Panc1 (cell line): ENCODE measurements around the gene GRIK3. TPM values are rescaled to one million over a fixed set of nuclear protein-coding genes. Genes with fewer than 3 reads are reported as not detected.

Experiments used
- ATAC-seq: fragments of 200-7000 bp; cut with Tn5 transposase; 2 replicates; pipeline ENCODE4 v1.9.1; 2020; ENCODE audit warnings: mild to moderate bottlenecking, moderate library complexity
- BruUV-seq: library from RNA; stranded (reverse); fragments of 400-500 nt; replicated peaks from 2 replicates; lab custom pipeline; 2021; lab: Mats Ljungman, UMichigan
- CTCF ChIA-PET: fragments of 300-600 bp; sonication (Branson Sonifier 250); formaldehyde crosslinking; loops from one replicate; lab custom pipeline; 2022; ENCODE audit warnings: antibody characterized with exemption; lab: Charles Lee
- POLR2A ChIA-PET: fragments of 300-600 bp; sonication (Branson Sonifier 250); formaldehyde crosslinking; loops from one replicate; lab custom pipeline; 2022; ENCODE audit warnings: antibody characterized with exemption; lab: Charles Lee
- DNase-seq: peaks from one replicate; pipeline ENCODE4 v3.0.0-alpha.2; 2010; ENCODE audit warnings: low read depth, low spot score
- H3K27ac ChIP-seq: 2 replicates; pipeline ENCODE4 v1.5.1; 2011; ENCODE audit warnings: mild to moderate bottlenecking, low read length, inconsistent platforms
- H3K27me3 ChIP-seq: fragments of 200-500 bp; sonication (Bioruptor generic); 2 replicates; pipeline ENCODE4 v1.6.0; 2014; ENCODE audit warnings: low read length, inconsistent platforms; ENCODE audit not compliant: control insufficient read depth, insufficient read depth
- H3K36me3 ChIP-seq: fragments of 200-500 bp; sonication (Bioruptor generic); 2 replicates; pipeline ENCODE4 v1.5.1; 2014; ENCODE audit warnings: inconsistent platforms, mild to moderate bottlenecking, low read length, moderate library complexity; ENCODE audit not compliant: control insufficient read depth, insufficient read depth
- H3K4me1 ChIP-seq: 2 replicates; pipeline ENCODE4 v1.5.1; 2011; ENCODE audit warnings: inconsistent platforms, mild to moderate bottlenecking, low read length, moderate library complexity; ENCODE audit not compliant: control insufficient read depth, insufficient read depth
- H3K4me3 ChIP-seq, 2 experiments: 2 replicates each; pipeline ENCODE4 v1.5.1; 2011 to 2012; ENCODE audit warnings: low read depth in 2 of 2, low read length in 2 of 2, mild to moderate bottlenecking in 2 of 2, inconsistent platforms in 1 of 2, moderate library complexity in 1 of 2
- H3K9me3 ChIP-seq: fragments of 200-500 bp; sonication (Bioruptor generic); 2 replicates; pipeline ENCODE4 v1.5.1; 2014; ENCODE audit warnings: low read depth, mild to moderate bottlenecking, inconsistent platforms, low read length, moderate library complexity; ENCODE audit not compliant: control insufficient read depth, insufficient read depth
- POLR2AphosphoS5 ChIP-seq: IDR thresholded peaks from 2 replicates; pipeline ENCODE4 v1.6.1; 2012; ENCODE audit warnings: mild to moderate bottlenecking, low read depth, low read length, moderate library complexity
- SIN3A ChIP-seq: IDR thresholded peaks from 2 replicates; pipeline ENCODE4 v1.6.1; 2012; ENCODE audit warnings: low read depth, mild to moderate bottlenecking, low read length, moderate library complexity, borderline replicate concordance; ENCODE audit not compliant: insufficient read depth
- TCF7L2 ChIP-seq: IDR thresholded peaks from 2 replicates; pipeline ENCODE4 v1.6.1; 2011; ENCODE audit warnings: mild to moderate bottlenecking, low read depth, low read length, inconsistent platforms
- in situ Hi-C: cut with HindIII; loops from 2 replicates; pipeline ENCODE4 v1.10.0; 2016; ENCODE audit warnings: low sequenced_read_pairs, low pct_unique_long_range_greater_than_20kb
- intact Hi-C: fragments of 100-400 bp; cut with micrococcal nuclease; formaldehyde crosslinking; loops from one replicate; pipeline ENCODE4 v1.10.0; 2022; ENCODE audit not compliant: unreplicated experiment
- total RNA-seq: library from RNA; stranded (reverse); gene quantifications from one replicate; pipeline ENCODE4 v1.2.1, GENCODE V29; 2021; ENCODE audit not compliant: unreplicated experiment
- TF ChIP-seq, protein P1 (sequence below), 2 experiments: IDR thresholded peaks; 2 replicates each; pipeline ENCODE4 v1.6.1; 2011 to 2012; ENCODE audit warnings: low read depth in 2 of 2, control low read depth in 1 of 2, low read length in 1 of 2, mild to moderate bottlenecking in 1 of 2, moderate library complexity in 1 of 2; ENCODE audit not compliant: insufficient read depth in 1 of 2
- TF ChIP-seq, protein P2 (sequence below): fragments of 450-650 bp; IDR thresholded peaks from 2 replicates; pipeline ENCODE4 v1.5.1; 2017; ENCODE audit warnings: mild to moderate bottlenecking

Gene GRIK3
- total RNA-seq, 1 experiment from 2014 or later = not detected

DNA sequence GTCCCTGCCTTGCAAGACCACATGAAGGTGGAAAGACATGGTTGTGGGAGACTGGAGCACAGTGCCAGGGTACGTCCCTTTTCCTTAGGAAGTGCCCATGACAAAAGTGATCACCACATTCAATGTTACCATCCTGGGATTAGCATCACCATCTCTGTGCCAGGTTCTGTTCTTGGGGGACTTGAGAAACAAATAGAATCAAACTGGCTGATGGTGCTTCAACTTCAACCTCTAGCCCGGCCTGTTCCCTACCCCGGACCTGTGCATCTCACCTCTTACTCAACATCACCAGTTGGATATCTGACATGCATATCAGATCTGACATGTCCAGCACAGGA lies 153.3 kb downstream of the GRIK3 start:
- ChIA-PET POLR2A (no interaction called here), CTCF (no interaction called here)
- in situ Hi-C loops (no loop called here), intact Hi-C loops (no loop called here)
- ATAC-seq (no peak), DNase-seq (no peak)
- peaks cover 10% of the 10 kb centered on the region for H3K27me3 ChIP-seq
- H3K4me1 ChIP-seq = no peaks in the 10 kb centered on the region
- no peaks in the 10 kb centered on the region for H3K36me3 ChIP-seq
- no peak overlapping the region for H3K27ac ChIP-seq
- no TSS peak for BruUV-seq
- H3K9me3 ChIP-seq = no peaks in the 10 kb centered on the region
- no peak for TF ChIP-seq SIN3A
- TF ChIP-seq TCF7L2 = no peak
- TF ChIP-seq, protein P1, sequence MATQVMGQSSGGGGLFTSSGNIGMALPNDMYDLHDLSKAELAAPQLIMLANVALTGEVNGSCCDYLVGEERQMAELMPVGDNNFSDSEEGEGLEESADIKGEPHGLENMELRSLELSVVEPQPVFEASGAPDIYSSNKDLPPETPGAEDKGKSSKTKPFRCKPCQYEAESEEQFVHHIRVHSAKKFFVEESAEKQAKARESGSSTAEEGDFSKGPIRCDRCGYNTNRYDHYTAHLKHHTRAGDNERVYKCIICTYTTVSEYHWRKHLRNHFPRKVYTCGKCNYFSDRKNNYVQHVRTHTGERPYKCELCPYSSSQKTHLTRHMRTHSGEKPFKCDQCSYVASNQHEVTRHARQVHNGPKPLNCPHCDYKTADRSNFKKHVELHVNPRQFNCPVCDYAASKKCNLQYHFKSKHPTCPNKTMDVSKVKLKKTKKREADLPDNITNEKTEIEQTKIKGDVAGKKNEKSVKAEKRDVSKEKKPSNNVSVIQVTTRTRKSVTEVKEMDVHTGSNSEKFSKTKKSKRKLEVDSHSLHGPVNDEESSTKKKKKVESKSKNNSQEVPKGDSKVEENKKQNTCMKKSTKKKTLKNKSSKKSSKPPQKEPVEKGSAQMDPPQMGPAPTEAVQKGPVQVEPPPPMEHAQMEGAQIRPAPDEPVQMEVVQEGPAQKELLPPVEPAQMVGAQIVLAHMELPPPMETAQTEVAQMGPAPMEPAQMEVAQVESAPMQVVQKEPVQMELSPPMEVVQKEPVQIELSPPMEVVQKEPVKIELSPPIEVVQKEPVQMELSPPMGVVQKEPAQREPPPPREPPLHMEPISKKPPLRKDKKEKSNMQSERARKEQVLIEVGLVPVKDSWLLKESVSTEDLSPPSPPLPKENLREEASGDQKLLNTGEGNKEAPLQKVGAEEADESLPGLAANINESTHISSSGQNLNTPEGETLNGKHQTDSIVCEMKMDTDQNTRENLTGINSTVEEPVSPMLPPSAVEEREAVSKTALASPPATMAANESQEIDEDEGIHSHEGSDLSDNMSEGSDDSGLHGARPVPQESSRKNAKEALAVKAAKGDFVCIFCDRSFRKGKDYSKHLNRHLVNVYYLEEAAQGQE (IDR thresholded peaks at IDR 0.05; ENCODE audit: insufficient read depth in 1 of 2, low read depth in 2 of 2, low read length in 1 of 2) = no peak
- TF ChIP-seq, protein P2, sequence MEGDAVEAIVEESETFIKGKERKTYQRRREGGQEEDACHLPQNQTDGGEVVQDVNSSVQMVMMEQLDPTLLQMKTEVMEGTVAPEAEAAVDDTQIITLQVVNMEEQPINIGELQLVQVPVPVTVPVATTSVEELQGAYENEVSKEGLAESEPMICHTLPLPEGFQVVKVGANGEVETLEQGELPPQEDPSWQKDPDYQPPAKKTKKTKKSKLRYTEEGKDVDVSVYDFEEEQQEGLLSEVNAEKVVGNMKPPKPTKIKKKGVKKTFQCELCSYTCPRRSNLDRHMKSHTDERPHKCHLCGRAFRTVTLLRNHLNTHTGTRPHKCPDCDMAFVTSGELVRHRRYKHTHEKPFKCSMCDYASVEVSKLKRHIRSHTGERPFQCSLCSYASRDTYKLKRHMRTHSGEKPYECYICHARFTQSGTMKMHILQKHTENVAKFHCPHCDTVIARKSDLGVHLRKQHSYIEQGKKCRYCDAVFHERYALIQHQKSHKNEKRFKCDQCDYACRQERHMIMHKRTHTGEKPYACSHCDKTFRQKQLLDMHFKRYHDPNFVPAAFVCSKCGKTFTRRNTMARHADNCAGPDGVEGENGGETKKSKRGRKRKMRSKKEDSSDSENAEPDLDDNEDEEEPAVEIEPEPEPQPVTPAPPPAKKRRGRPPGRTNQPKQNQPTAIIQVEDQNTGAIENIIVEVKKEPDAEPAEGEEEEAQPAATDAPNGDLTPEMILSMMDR = no peak
- TF ChIP-seq POLR2AphosphoS5 = no peak
- H3K4me3 ChIP-seq = no peak overlapping the region

DNA sequence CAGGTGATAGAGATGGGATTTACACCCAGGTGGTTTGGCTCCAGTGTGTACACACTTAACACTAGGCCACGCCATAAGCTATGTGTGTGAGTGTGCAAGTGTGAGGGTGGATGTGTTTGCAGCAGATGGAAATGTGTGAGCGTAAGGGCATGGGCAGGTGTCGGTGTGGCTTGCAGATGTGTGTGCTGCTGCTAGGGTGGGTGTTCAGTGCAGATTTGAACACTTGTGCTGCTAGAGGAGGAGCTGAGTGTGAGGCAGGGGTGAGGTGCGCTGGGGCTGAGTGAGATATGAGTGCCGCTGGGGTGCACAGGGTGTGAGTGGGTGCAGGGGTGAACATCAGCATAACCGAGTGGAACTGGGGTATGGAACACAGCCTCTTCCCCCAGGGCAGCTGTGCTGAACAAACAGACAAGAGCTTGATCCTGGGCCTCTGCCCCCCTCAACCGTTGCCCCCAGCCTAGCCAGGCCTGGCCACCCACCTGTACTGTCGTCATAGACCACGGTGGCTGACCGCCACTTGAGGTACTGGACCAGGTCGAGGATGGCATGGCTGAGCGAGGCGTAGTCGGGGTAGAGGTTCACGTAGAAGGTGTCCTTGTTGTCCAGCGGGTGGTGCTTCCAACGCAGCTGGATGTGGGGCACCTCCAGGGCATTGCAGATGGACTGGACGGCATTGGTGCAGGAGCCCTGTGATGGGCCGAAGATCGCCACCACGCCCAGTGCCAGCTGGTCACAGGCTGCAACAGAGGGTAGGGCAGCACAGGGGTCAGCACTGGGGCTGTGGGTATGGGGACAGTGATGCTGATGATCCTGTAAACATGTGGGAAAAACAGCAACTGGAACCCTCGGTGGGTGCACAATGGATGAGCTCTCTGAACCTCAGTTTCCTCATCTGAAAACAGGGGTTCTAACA lies 153.9 kb downstream of the GRIK3 start:
- Histone ChIP-seq H3K4me3 (no peak overlapping the region), H3K4me1 (no peaks in the 10 kb centered on the region), H3K36me3 (no peaks in the 10 kb centered on the region), H3K9me3 (no peaks in the 10 kb centered on the region), H3K27ac (no peak overlapping the region), H3K27me3 (peaks cover 10% of the 10 kb centered on the region)
- POLR2A ChIA-PET = no interaction called here
- DNase-seq (no peak), ATAC-seq (no peak)
- intact Hi-C loops (no loop called here), in situ Hi-C loops (no loop called here)
- no peak for TF ChIP-seq TCF7L2
- TF ChIP-seq, protein P2 = no peak
- TF ChIP-seq, protein P1 (IDR thresholded peaks at IDR 0.05; ENCODE audit: insufficient read depth in 1 of 2, low read depth in 2 of 2, low read length in 1 of 2) = no peak
- TF ChIP-seq SIN3A = no peak
- no peak for TF ChIP-seq POLR2AphosphoS5
- CTCF ChIA-PET = no interaction called here
- no TSS peak for BruUV-seq
